ENCODE measurements around the gene M1AP.
A peak's percentile ranks its signal among the peaks of the same experiment; 100 is the strongest.

The M1AP gene

GRCh38 chr2:74658516-74658915 is 10.4 kb upstream of the M1AP start:
- H3K4me3 ChIP-seq (ENCODE audit: low read depth, low read length) = no peak overlapping the region
- TF ChIP-seq CTCF (IDR thresholded peaks at IDR 0.05; ENCODE audit: low read depth, low read length) = no peak
- peak; percentile 38 for DNase-seq (ENCODE audit: low read depth, low spot score)
- in situ Hi-C loops (cut with HindIII; ENCODE audit: low sequenced_read_pairs) = no loop called here

GRCh38 chr2:74655579-74655978 is 7.4 kb upstream of the M1AP start:
- H3K4me3 ChIP-seq (ENCODE audit: low read depth, low read length) = no peak overlapping the region
- no peak for DNase-seq (ENCODE audit: low read depth, low spot score)
- in situ Hi-C loops (cut with HindIII; ENCODE audit: low sequenced_read_pairs) = no loop called here
- no peak for TF ChIP-seq CTCF (IDR thresholded peaks at IDR 0.05; ENCODE audit: low read depth, low read length)

GRCh38 chr2:74653985-74654882 is 6.1 kb upstream of the M1AP start, which contains the start of gene SEMA4F:
SEMA4F (plus strand) TSS chr2:74654247; CDS start chr2:74654377, 130 bp downstream.
- in situ Hi-C loops (cut with HindIII; ENCODE audit: low sequenced_read_pairs) = no loop called here
- TF ChIP-seq CTCF (IDR thresholded peaks at IDR 0.05; ENCODE audit: low read depth, low read length) = no peak
- peak; percentile 95 for DNase-seq (ENCODE audit: low read depth, low spot score)
- H3K4me3 ChIP-seq (ENCODE audit: low read depth, low read length) = peak within 1 kb of the TSS; percentile 67

- no peak for DNase-seq (ENCODE audit: low read depth, low spot score)
- in situ Hi-C loops (cut with HindIII; ENCODE audit: low sequenced_read_pairs) = no loop called here
- no peak for TF ChIP-seq CTCF (IDR thresholded peaks at IDR 0.05; ENCODE audit: low read depth, low read length)
- H3K4me3 ChIP-seq (ENCODE audit: low read depth, low read length) = peak overlapping the region; percentile 67
Measured at GRCh38 chr2:74653589-74653984, 5.5 kb upstream of the M1AP start.

GRCh38 chr2:74646834-74647482 is 1.2 kb downstream of the M1AP start:
- no peak for DNase-seq (ENCODE audit: low read depth, low spot score)
- TF ChIP-seq CTCF (IDR thresholded peaks at IDR 0.05; ENCODE audit: low read depth, low read length) = no peak
- H3K4me3 ChIP-seq (ENCODE audit: low read depth, low read length) = no peak overlapping the region
- in situ Hi-C loops (cut with HindIII; ENCODE audit: low sequenced_read_pairs) = no loop called here

- no peak for DNase-seq (ENCODE audit: low read depth, low spot score)
- in situ Hi-C loops (cut with HindIII; ENCODE audit: low sequenced_read_pairs) = no loop called here
- no peak for TF ChIP-seq CTCF (IDR thresholded peaks at IDR 0.05; ENCODE audit: low read depth, low read length)
- H3K4me3 ChIP-seq (ENCODE audit: low read depth, low read length) = no peak overlapping the region
Measured at GRCh38 chr2:74646201-74646600, 1.9 kb downstream of the M1AP start.
